Parathyroid adenoma (tissue), 2 donors: Measurements from ENCODE around the gene ACIN1.

Source experiments
- H2AFZ ChIP-seq: fragments of 300-600 bp; sonication (generic); one replicate; pipeline ENCODE4 v1.7.0; 2017; ENCODE audit warnings: antibody characterized with exemption, mild to moderate bottlenecking
- H3K27ac ChIP-seq: fragments of 300-600 bp; sonication (generic); one replicate; pipeline ENCODE4 v1.7.0; 2017
- H3K27me3 ChIP-seq: fragments of 300-600 bp; sonication (generic); one replicate; pipeline ENCODE4 v1.7.0; 2017; ENCODE audit warnings: low read length; ENCODE audit not compliant: control insufficient read depth, insufficient read depth
- H3K36me3 ChIP-seq: fragments of 300-600 bp; sonication (generic); one replicate; pipeline ENCODE4 v1.7.0; 2017; ENCODE audit warnings: low read length; ENCODE audit not compliant: control insufficient read depth, insufficient read depth
- H3K4me1 ChIP-seq: fragments of 300-600 bp; sonication (generic); one replicate; pipeline ENCODE4 v1.7.0; 2017; ENCODE audit warnings: control low read depth
- H3K4me2 ChIP-seq: fragments of 300-600 bp; sonication (generic); one replicate; pipeline ENCODE4 v1.7.0; 2017; ENCODE audit warnings: low read length
- H3K4me3 ChIP-seq: fragments of 300-600 bp; sonication (generic); one replicate; pipeline ENCODE4 v1.7.0; 2017; ENCODE audit warnings: low read depth, low read length
- H3K79me2 ChIP-seq: fragments of 300-600 bp; sonication (generic); one replicate; pipeline ENCODE4 v1.7.0; 2017; ENCODE audit warnings: control low read depth
- H3K9ac ChIP-seq: fragments of 300-600 bp; sonication (generic); one replicate; pipeline ENCODE4 v1.7.0; 2017; ENCODE audit warnings: mild to moderate bottlenecking
- H3K9me3 ChIP-seq: fragments of 300-600 bp; sonication (generic); one replicate; pipeline ENCODE4 v1.7.0; 2017; ENCODE audit warnings: low read length; ENCODE audit not compliant: control insufficient read depth
- TF ChIP-seq, protein P1 (sequence below): fragments of 300-600 bp; sonication (generic); IDR thresholded peaks from one replicate; pipeline ENCODE4 v1.7.0; 2017; ENCODE audit warnings: antibody characterized with exemption, mild to moderate bottlenecking
- donor health status: primary hyperparathyroidism.

ACIN1 gene

DNA sequence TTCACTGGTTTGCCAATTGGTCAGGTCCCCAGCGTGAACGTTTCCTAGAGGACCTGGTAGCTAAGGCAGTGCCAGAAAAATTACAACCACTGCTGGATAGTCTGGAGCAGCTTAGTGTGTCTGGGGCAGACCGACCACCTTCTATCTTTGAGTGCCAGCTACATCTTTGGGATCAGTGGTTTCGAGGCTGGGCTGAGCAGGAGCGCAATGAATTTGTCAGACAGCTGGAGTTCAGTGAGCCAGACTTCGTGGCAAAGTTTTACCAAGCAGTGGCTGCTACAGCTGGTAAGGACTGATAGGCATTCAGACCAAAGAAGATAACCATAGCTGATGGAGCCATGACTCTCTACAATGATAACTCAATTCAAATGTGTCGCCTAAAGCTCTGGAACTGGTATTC is 2.9 kb upstream of the ACIN1 start:
- H3K36me3 ChIP-seq, result no peaks in the 10 kb centered on the region
- H3K4me1 ChIP-seq, result peaks cover 4% of the 10 kb centered on the region
- no peak overlapping the region for H3K27ac ChIP-seq
- peaks cover 32% of the 10 kb centered on the region for H3K79me2 ChIP-seq
- no peaks in the 10 kb centered on the region for H3K9me3 ChIP-seq
- H2AFZ ChIP-seq, result no peak overlapping the region
- H3K4me2 ChIP-seq, result no peak overlapping the region
- no peak overlapping the region for H3K4me3 ChIP-seq
- no peak overlapping the region for H3K9ac ChIP-seq
- TF ChIP-seq, protein P1, sequence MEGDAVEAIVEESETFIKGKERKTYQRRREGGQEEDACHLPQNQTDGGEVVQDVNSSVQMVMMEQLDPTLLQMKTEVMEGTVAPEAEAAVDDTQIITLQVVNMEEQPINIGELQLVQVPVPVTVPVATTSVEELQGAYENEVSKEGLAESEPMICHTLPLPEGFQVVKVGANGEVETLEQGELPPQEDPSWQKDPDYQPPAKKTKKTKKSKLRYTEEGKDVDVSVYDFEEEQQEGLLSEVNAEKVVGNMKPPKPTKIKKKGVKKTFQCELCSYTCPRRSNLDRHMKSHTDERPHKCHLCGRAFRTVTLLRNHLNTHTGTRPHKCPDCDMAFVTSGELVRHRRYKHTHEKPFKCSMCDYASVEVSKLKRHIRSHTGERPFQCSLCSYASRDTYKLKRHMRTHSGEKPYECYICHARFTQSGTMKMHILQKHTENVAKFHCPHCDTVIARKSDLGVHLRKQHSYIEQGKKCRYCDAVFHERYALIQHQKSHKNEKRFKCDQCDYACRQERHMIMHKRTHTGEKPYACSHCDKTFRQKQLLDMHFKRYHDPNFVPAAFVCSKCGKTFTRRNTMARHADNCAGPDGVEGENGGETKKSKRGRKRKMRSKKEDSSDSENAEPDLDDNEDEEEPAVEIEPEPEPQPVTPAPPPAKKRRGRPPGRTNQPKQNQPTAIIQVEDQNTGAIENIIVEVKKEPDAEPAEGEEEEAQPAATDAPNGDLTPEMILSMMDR, result no peak
- no peaks in the 10 kb centered on the region for H3K27me3 ChIP-seq

DNA sequence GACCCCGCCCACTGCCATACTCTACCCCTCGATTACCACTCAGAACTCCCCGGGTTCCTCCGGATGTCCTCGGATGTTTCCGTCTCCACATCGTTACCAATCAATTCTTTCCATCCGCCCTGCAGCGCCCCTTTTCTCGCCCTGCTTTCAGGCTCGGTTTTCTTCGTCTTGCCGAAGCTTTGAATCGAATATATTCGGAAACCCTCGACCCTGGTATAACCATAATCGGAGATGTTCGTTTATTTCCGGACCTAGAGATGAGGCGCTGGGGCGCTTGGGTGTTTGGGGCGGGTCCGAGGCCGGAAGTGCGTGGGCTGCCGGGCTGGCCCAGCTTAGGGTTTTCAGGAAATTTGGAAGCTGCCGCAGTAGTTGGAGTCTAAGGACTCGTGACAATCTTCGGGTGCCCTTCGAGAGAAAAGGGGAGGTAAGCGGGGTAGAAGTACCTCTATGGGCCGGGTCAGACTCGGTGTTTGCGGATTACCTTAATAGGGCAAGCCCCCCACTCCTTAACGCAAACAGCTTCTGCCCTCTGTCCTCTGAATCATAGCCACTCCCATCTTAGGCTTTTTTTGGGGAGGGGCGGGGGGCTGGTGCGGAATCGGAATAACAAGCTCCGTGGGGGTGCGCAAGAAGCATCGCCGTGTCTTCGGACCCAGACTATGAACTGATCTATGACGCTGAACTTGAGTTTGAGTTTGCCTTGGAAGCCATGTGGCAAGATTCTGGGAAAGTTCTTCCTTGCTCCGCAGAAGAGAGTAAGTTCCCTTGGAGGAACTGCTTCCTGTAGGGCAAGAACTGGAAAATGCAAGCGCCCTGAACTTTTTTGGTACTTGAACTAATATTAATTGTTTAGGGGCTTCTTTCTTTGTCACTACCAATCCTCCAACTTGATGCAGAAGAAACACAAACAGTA is 516 bp upstream of the ACIN1 start, which contains the start of gene C14orf119:
C14orf119 (plus strand) TSS at position 310 of the 913 bp plus-strand sequence. CDS start 2,154 bp downstream, outside the sequence.
- H3K9ac ChIP-seq, result peak within 1 kb of the TSS; percentile 95
- peak within 1 kb of the TSS; percentile 95 for H3K4me2 ChIP-seq
- peak within 1 kb of the TSS; percentile 84 for H3K27ac ChIP-seq
- TF ChIP-seq, protein P1, result no peak
- H2AFZ ChIP-seq, result peak within 1 kb of the TSS; percentile 86
- H3K27me3 ChIP-seq, result no peaks in the 10 kb centered on the region
- H3K79me2 ChIP-seq, result peaks cover 33% of the 10 kb centered on the region
- peaks cover 4% of the 10 kb centered on the region for H3K4me1 ChIP-seq
- no peaks in the 10 kb centered on the region for H3K36me3 ChIP-seq
- H3K9me3 ChIP-seq, result no peaks in the 10 kb centered on the region
- peak within 1 kb of the TSS; percentile 98 for H3K4me3 ChIP-seq

DNA sequence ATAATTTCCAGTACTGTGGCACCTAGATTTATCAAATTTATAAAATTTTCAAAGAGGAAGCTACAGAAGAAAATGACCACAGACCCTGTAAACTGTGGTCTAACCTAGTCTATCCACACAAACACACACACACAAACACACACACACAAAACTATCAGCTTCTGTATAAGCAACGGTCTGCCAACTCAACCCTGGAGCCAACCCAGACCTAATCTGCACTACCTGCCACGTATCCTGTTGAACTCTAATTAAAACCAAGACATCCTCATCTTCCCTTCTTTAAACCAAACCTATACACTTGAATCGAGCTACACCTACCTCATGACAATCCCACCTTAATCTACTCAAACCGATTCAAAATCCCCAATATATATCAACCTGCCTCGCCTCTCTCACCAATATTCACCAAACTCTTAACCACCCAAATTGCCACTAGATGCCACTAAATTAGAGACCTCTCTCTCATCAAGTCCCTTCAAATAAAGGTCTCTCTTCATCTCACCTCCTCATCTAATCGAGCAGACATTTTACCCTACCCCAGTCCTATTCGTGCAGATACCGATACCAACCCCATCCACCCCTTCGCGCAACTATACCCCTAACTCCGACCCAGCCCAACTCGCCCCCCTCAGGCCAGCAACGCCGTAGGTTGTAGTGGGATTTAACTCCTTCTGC is 808 bp downstream of the ACIN1 start:
- H3K4me2 ChIP-seq, result peak overlapping the region; percentile 95
- peak overlapping the region; percentile 95 for H3K9ac ChIP-seq
- H3K27me3 ChIP-seq, result no peaks in the 10 kb centered on the region
- no peaks in the 10 kb centered on the region for H3K9me3 ChIP-seq
- TF ChIP-seq, protein P1, result no peak
- H2AFZ ChIP-seq, result peak overlapping the region; percentile 86
- H3K36me3 ChIP-seq, result no peaks in the 10 kb centered on the region
- peak overlapping the region; percentile 84 for H3K27ac ChIP-seq
- peaks cover 36% of the 10 kb centered on the region for H3K79me2 ChIP-seq
- H3K4me3 ChIP-seq, result peak overlapping the region; percentile 98
- peaks cover 4% of the 10 kb centered on the region for H3K4me1 ChIP-seq

DNA sequence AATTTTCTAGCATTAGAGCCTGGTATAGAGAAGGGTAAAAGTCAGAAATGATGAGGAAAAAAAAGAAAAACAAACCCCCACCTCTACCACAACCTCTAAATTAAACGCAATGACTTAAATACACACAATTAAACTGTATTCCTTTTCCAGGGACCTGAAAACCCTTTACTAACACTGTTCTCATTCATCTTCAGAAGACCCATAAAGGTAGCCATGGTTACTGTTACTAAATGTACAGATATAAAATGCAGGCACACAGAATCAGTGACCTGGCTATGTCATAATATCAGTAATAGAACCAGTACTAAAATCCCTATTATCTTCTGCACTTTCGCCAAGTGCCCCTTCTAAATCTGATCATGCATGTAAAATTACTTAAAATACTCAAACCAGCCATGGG is 1.4 kb downstream of the ACIN1 start:
- Histone ChIP-seq H3K9ac (no peak overlapping the region), H3K36me3 (no peaks in the 10 kb centered on the region), H3K27me3 (no peaks in the 10 kb centered on the region), H3K4me1 (peaks cover 4% of the 10 kb centered on the region), H3K27ac (no peak overlapping the region), H3K4me3 (peak overlapping the region; percentile 98), H3K9me3 (no peaks in the 10 kb centered on the region), H3K79me2 (peaks cover 39% of the 10 kb centered on the region), H3K4me2 (peak overlapping the region; percentile 95), H2AFZ (no peak overlapping the region)
- TF ChIP-seq, protein P1, result no peak
